Uterus (tissue), 2 donors: ENCODE measurements around the gene CASR.

Source experiments
- CTCF ChIP-seq, 4 experiments: fragments of 200-600 bp in 2 of 4; fragments of 450-650 bp in 2 of 4; sonication (generic) in 2 of 4; IDR thresholded peaks; one replicate each; pipeline ENCODE4 v1.5.1; 2016 to 2019; ENCODE audit warnings: antibody characterized with exemption in 4 of 4, mild to moderate bottlenecking in 2 of 4, moderate library complexity in 1 of 4
- POLR2A ChIP-seq, 2 donors: fragments of 450-650 bp; IDR thresholded peaks; one replicate each; pipeline ENCODE4 v1.6.1; 2016; ENCODE audit warnings: antibody characterized with exemption in 2 of 2, mild to moderate bottlenecking in 1 of 2, moderate library complexity in 1 of 2

- TF ChIP-seq CTCF (IDR thresholded peaks at IDR 0.05) (no peak), POLR2A (IDR thresholded peaks at IDR 0.05) (no peak)
Observed at GRCh38 chr3:122301063-122301462, 117.6 kb downstream of the CASR start.
